Measurements from ENCODE around the gene INPP5A. TPM values are rescaled to one million over a fixed set of nuclear protein-coding genes. Genes with fewer than 3 reads are reported as not detected.
"Not testable (repeated sequence)": the region's sequence is repeated elsewhere in the genome, so short reads cannot be mapped to it uniquely, and the experiment has no call there.

Gene INPP5A
- total RNA-seq, 1 experiment from 2014 or later: 16.6 TPM

DNA sequence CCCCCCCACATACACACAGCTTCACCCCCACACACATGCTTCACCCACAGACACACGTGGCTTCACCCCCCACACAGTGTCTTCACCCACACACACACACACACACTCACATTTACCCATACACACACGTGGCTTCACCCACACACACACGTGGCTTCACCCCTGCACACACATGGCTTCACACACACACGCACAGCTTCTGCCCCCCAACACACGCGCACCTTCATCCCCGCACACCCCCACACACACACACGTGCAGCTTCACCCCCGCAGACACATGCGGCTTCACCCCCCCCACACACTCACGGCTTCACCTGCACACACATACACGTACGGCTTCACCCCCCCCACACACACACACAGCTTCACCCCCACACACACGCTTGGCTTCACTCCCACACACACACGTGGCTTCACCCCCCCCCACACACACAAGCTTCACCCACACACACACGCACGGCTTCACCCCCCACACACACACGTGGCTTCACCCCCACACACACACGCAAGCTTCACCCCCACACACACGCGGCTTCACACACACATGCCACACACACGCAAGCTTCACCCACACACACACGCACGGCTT is 165.9 kb downstream of the INPP5A start:
- no TSS peak for BruUV-seq (replicated peaks)
- no peak for DNase-seq
- Mint-ChIP-seq H3K4me1 (ENCODE audit: low read depth, unreplicated experiment) (peaks cover 10% of the 10 kb centered on the region), H3K9me3 (ENCODE audit: low read depth, unreplicated experiment) (peaks cover 3% of the 10 kb centered on the region), H3K27ac (ENCODE audit: unreplicated experiment) (no peak overlapping the region), H3K27me3 (ENCODE audit: unreplicated experiment) (no peaks in the 10 kb centered on the region), H3K4me3 (ENCODE audit: low read depth, unreplicated experiment) (no peak overlapping the region), H3K36me3 (ENCODE audit: insufficient read depth, unreplicated experiment) (no peaks in the 10 kb centered on the region)
- intact Hi-C loops (cut with micrococcal nuclease; ENCODE audit: unreplicated experiment): no loop called here
- CTCF ChIA-PET: no interaction called here
- TF ChIP-seq, protein P1, sequence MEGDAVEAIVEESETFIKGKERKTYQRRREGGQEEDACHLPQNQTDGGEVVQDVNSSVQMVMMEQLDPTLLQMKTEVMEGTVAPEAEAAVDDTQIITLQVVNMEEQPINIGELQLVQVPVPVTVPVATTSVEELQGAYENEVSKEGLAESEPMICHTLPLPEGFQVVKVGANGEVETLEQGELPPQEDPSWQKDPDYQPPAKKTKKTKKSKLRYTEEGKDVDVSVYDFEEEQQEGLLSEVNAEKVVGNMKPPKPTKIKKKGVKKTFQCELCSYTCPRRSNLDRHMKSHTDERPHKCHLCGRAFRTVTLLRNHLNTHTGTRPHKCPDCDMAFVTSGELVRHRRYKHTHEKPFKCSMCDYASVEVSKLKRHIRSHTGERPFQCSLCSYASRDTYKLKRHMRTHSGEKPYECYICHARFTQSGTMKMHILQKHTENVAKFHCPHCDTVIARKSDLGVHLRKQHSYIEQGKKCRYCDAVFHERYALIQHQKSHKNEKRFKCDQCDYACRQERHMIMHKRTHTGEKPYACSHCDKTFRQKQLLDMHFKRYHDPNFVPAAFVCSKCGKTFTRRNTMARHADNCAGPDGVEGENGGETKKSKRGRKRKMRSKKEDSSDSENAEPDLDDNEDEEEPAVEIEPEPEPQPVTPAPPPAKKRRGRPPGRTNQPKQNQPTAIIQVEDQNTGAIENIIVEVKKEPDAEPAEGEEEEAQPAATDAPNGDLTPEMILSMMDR (IDR thresholded peaks at IDR 0.05; ENCODE audit: unreplicated experiment): no peak

DNA sequence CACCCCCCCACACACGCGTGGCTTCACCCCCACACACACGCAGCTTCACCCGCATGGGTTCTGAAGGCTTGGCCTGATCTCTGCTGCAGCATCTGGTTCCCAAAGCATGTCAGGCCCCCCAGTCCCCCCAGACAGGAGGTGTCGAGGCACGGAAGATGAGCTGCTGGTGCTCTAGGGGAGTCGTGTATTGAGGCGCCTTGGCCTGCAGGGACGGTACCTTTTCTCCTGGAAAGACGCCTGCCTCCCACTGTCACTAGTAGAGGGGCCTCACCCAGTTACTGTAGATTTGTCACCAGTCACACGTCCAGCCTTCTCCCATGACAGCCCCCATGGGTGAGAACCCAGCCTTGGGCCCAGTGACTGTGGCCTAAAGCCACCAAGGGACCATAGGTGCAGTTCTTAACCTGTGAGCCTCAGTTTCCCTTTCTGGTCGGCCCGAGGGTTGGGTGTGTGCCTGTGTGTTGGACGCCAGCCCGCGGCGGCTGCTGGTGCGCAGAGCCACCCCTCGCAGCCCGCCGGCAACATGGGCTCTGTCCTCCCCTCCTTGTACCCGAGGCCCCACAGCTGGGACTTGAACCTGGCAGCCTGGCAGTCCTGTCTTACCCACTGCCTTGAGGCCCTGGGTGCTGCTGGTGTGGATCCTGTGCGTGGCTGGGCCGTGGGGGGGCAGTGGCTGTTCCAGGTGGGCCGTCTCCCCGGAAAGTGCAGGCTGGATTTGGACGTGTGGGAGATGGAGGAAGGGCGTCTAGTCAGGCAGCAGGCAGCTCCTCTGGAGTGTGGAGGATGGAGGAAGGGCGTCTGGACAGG is 166.6 kb downstream of the INPP5A start:
- Mint-ChIP-seq H3K27me3 (ENCODE audit: unreplicated experiment) (no peaks in the 10 kb centered on the region), H3K27ac (ENCODE audit: unreplicated experiment) (no peak overlapping the region), H3K4me1 (ENCODE audit: low read depth, unreplicated experiment) (peaks cover 10% of the 10 kb centered on the region), H3K4me3 (ENCODE audit: low read depth, unreplicated experiment) (no peak overlapping the region), H3K9me3 (ENCODE audit: low read depth, unreplicated experiment) (peaks cover 3% of the 10 kb centered on the region), H3K36me3 (ENCODE audit: insufficient read depth, unreplicated experiment) (no peaks in the 10 kb centered on the region)
- CTCF ChIA-PET: no interaction called here
- TF ChIP-seq, protein P1 (IDR thresholded peaks at IDR 0.05; ENCODE audit: unreplicated experiment): no peak
- intact Hi-C loops (cut with micrococcal nuclease; ENCODE audit: unreplicated experiment): no loop called here
- no peak for DNase-seq
- BruUV-seq (replicated peaks): no TSS peak

DNA sequence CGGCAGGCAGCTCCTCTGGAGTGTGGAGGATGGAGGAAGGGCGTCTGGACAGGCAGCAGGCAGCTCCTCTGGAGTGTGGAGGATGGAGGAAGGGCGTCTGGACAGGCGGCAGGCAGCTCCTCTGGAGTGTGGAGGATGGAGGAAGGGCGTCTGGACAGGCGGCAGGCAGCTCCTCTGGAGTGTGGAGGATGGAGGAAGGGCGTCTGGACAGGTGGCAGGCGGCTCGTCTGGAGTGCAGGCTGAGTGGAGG is 167.2 kb downstream of the INPP5A start:
- H3K4me3 Mint-ChIP-seq (ENCODE audit: low read depth, unreplicated experiment); DNase-seq; H3K27ac Mint-ChIP-seq (ENCODE audit: unreplicated experiment); H3K4me1 Mint-ChIP-seq (ENCODE audit: low read depth, unreplicated experiment); H3K36me3 Mint-ChIP-seq (ENCODE audit: insufficient read depth, unreplicated experiment); CTCF ChIA-PET; H3K9me3 Mint-ChIP-seq (ENCODE audit: low read depth, unreplicated experiment); H3K27me3 Mint-ChIP-seq (ENCODE audit: unreplicated experiment); intact Hi-C loops (cut with micrococcal nuclease; ENCODE audit: unreplicated experiment); BruUV-seq (replicated peaks): not testable (repeated sequence)

GRCh38 chr10:132705173-132705572 is 167.6 kb downstream of the INPP5A start:
- H3K4me3 Mint-ChIP-seq (ENCODE audit: low read depth, unreplicated experiment): no peak overlapping the region
- no peaks in the 10 kb centered on the region for H3K27me3 Mint-ChIP-seq (ENCODE audit: unreplicated experiment)
- H3K9me3 Mint-ChIP-seq (ENCODE audit: low read depth, unreplicated experiment): peaks cover 3% of the 10 kb centered on the region
- no peaks in the 10 kb centered on the region for H3K36me3 Mint-ChIP-seq (ENCODE audit: insufficient read depth, unreplicated experiment)
- H3K4me1 Mint-ChIP-seq (ENCODE audit: low read depth, unreplicated experiment): peaks cover 10% of the 10 kb centered on the region
- no peak overlapping the region for H3K27ac Mint-ChIP-seq (ENCODE audit: unreplicated experiment)
- TF ChIP-seq, protein P1 (IDR thresholded peaks at IDR 0.05; ENCODE audit: unreplicated experiment): no peak
- no TSS peak for BruUV-seq (replicated peaks)
- CTCF ChIA-PET: no interaction called here
- DNase-seq: no peak
- intact Hi-C loops (cut with micrococcal nuclease; ENCODE audit: unreplicated experiment): no loop called here

GRCh38 chr10:132705943-132706342 is 168.4 kb downstream of the INPP5A start:
- no peaks in the 10 kb centered on the region for H3K27me3 Mint-ChIP-seq (ENCODE audit: unreplicated experiment)
- CTCF ChIA-PET: no interaction called here
- intact Hi-C loops (cut with micrococcal nuclease; ENCODE audit: unreplicated experiment): no loop called here
- H3K27ac Mint-ChIP-seq (ENCODE audit: unreplicated experiment): no peak overlapping the region
- peaks cover 3% of the 10 kb centered on the region for H3K9me3 Mint-ChIP-seq (ENCODE audit: low read depth, unreplicated experiment)
- no peaks in the 10 kb centered on the region for H3K36me3 Mint-ChIP-seq (ENCODE audit: insufficient read depth, unreplicated experiment)
- H3K4me3 Mint-ChIP-seq (ENCODE audit: low read depth, unreplicated experiment): no peak overlapping the region
- no TSS peak for BruUV-seq (replicated peaks)
- peaks cover 10% of the 10 kb centered on the region for H3K4me1 Mint-ChIP-seq (ENCODE audit: low read depth, unreplicated experiment)
- TF ChIP-seq, protein P1 (IDR thresholded peaks at IDR 0.05; ENCODE audit: unreplicated experiment): no peak
- DNase-seq: no peak

Data from Calu3 (cell line).